H1 (cell line): ENCODE data around the gene ADIPOQ. TPM values are rescaled to one million over a fixed set of nuclear protein-coding genes. Genes with fewer than 3 reads are reported as not detected.
"Not testable (repeated sequence)": the region's sequence is repeated elsewhere in the genome, so short reads cannot be mapped to it uniquely, and the experiment has no call there.

Experiments
- CTCF ChIA-PET: fragments of 300-600 bp; sonication (Branson Sonifier 250); formaldehyde crosslinking; loops from one replicate; lab custom pipeline; 2021; ENCODE audit not compliant: partially characterized antibody; lab: Charles Lee
- POLR2A ChIA-PET: fragments of 300-600 bp; sonication (Branson Sonifier 250); formaldehyde crosslinking; loops from one replicate; lab custom pipeline; 2021; ENCODE audit warnings: inconsistent platforms; ENCODE audit not compliant: partially characterized antibody; lab: Charles Lee
- DNase-seq, 2 experiments: peaks; one replicate each; pipeline versions ENCODE4 v3.0.0 to v3.0.0-alpha.2; 2010 to 2022; ENCODE audit warnings: low spot score in 2 of 2, low read depth in 1 of 2, mixed read lengths in 1 of 2
- FAIRE-seq: peaks from 2 replicates; lab custom pipeline; 2011; peaks lifted over from hg19 to GRCh38; lab: Jason Lieb, UNC
- H2AFZ ChIP-seq: 2 replicates; pipeline ENCODE4 v1.8.1; 2012; ENCODE audit warnings: low read length, inconsistent platforms
- H2AK5ac ChIP-seq: 2 replicates; pipeline ENCODE4 v1.6.1; 2013; ENCODE audit warnings: low read depth, low read length
- H2BK120ac ChIP-seq: replicated peaks from 2 replicates; pipeline ENCODE3; 2013; ENCODE audit warnings: low read depth, low read length, inconsistent platforms
- H2BK12ac ChIP-seq: 2 replicates; pipeline ENCODE4 v1.6.1; 2013; ENCODE audit warnings: low read depth, low read length
- H2BK15ac ChIP-seq: 2 replicates; pipeline ENCODE4 v1.6.1; 2013; ENCODE audit warnings: low read length
- H2BK20ac ChIP-seq: 2 replicates; pipeline ENCODE4 v1.6.1; 2013; ENCODE audit warnings: low read length
- H2BK5ac ChIP-seq: 2 replicates; pipeline ENCODE4 v1.6.1; 2013; ENCODE audit warnings: low read depth, low read length
- H3K14ac ChIP-seq: 2 replicates; pipeline ENCODE4 v1.6.1; 2013; ENCODE audit warnings: inconsistent platforms; ENCODE audit not compliant: insufficient read length
- H3K18ac ChIP-seq: 2 replicates; pipeline ENCODE4 v1.6.1; 2013; ENCODE audit warnings: low read length; ENCODE audit errors: extremely low read depth
- H3K23ac ChIP-seq: 2 replicates; pipeline ENCODE4 v1.6.1; 2013; ENCODE audit warnings: inconsistent platforms; ENCODE audit not compliant: insufficient read length
- H3K23me2 ChIP-seq: 2 replicates; pipeline ENCODE4 v1.6.1; 2013; ENCODE audit warnings: low read depth, low read length
- H3K27ac ChIP-seq: 2 replicates; pipeline ENCODE4 v1.6.1; 2011; ENCODE audit warnings: low read depth, low read length, inconsistent platforms
- H3K27me3 ChIP-seq, 4 experiments: replicated peaks in 1 of 4; 1 replicate in 1 of 4; 2 replicates in 3 of 4; pipeline versions ENCODE4 v1.6.1 to v1.8.1; 2011 to 2013; ENCODE audit warnings: low read length in 3 of 4, mild to moderate bottlenecking in 3 of 4, inconsistent platforms in 2 of 4, mixed read lengths in 2 of 4, moderate library complexity in 1 of 4; ENCODE audit not compliant: control insufficient read depth in 3 of 4, insufficient read depth in 3 of 4; ENCODE audit errors: extremely low read depth in 1 of 4
- H3K36me3 ChIP-seq, 4 experiments: 2 replicates each; pipeline versions ENCODE4 v1.6.1 to v1.8.1; 2011 to 2013; ENCODE audit warnings: mild to moderate bottlenecking in 4 of 4, low read length in 3 of 4, moderate library complexity in 2 of 4, control low read depth in 1 of 4, inconsistent platforms in 1 of 4; ENCODE audit not compliant: insufficient read depth in 4 of 4, control insufficient read depth in 2 of 4
- H3K4ac ChIP-seq: replicated peaks from 2 replicates; pipeline ENCODE3; 2013; ENCODE audit warnings: low read length, low read depth, mixed read lengths, inconsistent platforms; ENCODE audit not compliant: insufficient read length
- H3K4me1 ChIP-seq, 4 experiments: replicated peaks in 1 of 4; 1 replicate in 1 of 4; 2 replicates in 3 of 4; pipeline versions ENCODE4 v1.6.1 to v1.8.1; 2011 to 2013; ENCODE audit warnings: low read length in 3 of 4, inconsistent platforms in 2 of 4, mixed read lengths in 1 of 4; ENCODE audit not compliant: insufficient read depth in 4 of 4, control insufficient read depth in 3 of 4
- H3K4me2 ChIP-seq, 2 experiments: 2 replicates each; pipeline versions ENCODE4 v1.6.1 to v1.8.1; 2011 to 2013; ENCODE audit warnings: low read depth in 2 of 2, low read length in 2 of 2, control low read depth in 1 of 2, inconsistent platforms in 1 of 2, mild to moderate bottlenecking in 1 of 2; ENCODE audit not compliant: insufficient read depth in 1 of 2
- H3K4me3 ChIP-seq, 4 experiments: fragments of 200-600, 300-600 bp in 1 of 4; sonication (generic), shearing (Covaris generic), sonication (Bioruptor Twin) in 1 of 4; 2 replicates each; pipeline versions ENCODE4 v1.5.1 to v1.8.1; 2011 to 2016; ENCODE audit warnings: low read length in 4 of 4, low read depth in 3 of 4, control low read depth in 2 of 4, inconsistent platforms in 2 of 4, mild to moderate bottlenecking in 2 of 4, mixed read lengths in 1 of 4, moderate library complexity in 1 of 4; ENCODE audit not compliant: insufficient read depth in 2 of 4; ENCODE audit errors: extremely low read depth in 1 of 4
- H3K56ac ChIP-seq: replicated peaks from 2 replicates; pipeline ENCODE3; 2013; ENCODE audit warnings: low read depth, mild to moderate bottlenecking, mixed read lengths, low read length, inconsistent platforms; ENCODE audit not compliant: insufficient read length
- H3K79me1 ChIP-seq: 2 replicates; pipeline ENCODE4 v1.6.1; 2013; ENCODE audit warnings: low read depth, low read length, control low read depth
- H3K79me2 ChIP-seq, 2 experiments: 2 replicates each; pipeline versions ENCODE4 v1.6.1 to v1.8.1; 2012 to 2013; ENCODE audit warnings: low read length in 2 of 2, mild to moderate bottlenecking in 2 of 2, inconsistent platforms in 1 of 2; ENCODE audit not compliant: insufficient read depth in 2 of 2, control insufficient read depth in 1 of 2
- H3K9ac ChIP-seq, 4 experiments: replicated peaks in 1 of 4; 1 replicate in 1 of 4; 2 replicates in 3 of 4; pipeline versions ENCODE4 v1.6.1 to v1.8.1; 2011 to 2013; ENCODE audit warnings: low read depth in 3 of 4, low read length in 3 of 4, control low read depth in 2 of 4, mild to moderate bottlenecking in 2 of 4, moderate library complexity in 2 of 4, inconsistent platforms in 1 of 4; ENCODE audit errors: extremely low read depth in 1 of 4
- H3K9me3 ChIP-seq, 2 experiments: 2 replicates each; pipeline versions ENCODE4 v1.6.1 to v1.8.1; 2012 to 2013; ENCODE audit warnings: mild to moderate bottlenecking in 2 of 2, moderate library complexity in 2 of 2, control low read depth in 1 of 2, inconsistent platforms in 1 of 2, low read depth in 1 of 2, low read length in 1 of 2, mixed read lengths in 1 of 2; ENCODE audit not compliant: insufficient read depth in 2 of 2
- H4K20me1 ChIP-seq, 2 experiments: replicated peaks in 1 of 2; 2 replicates each; pipeline versions ENCODE3 to v1.8.1; 2011 to 2013; ENCODE audit warnings: inconsistent platforms in 2 of 2, low read length in 2 of 2, mild to moderate bottlenecking in 1 of 2; ENCODE audit not compliant: insufficient read depth in 2 of 2, control insufficient read depth in 1 of 2
- H4K5ac ChIP-seq: 2 replicates; pipeline ENCODE4 v1.6.1; 2013; ENCODE audit warnings: low read length, low read depth, mixed read lengths, inconsistent platforms; ENCODE audit not compliant: insufficient read length
- H4K8ac ChIP-seq: 2 replicates; pipeline ENCODE4 v1.8.0; 2013; ENCODE audit warnings: mild to moderate bottlenecking, moderate library complexity, low read length, inconsistent platforms; ENCODE audit not compliant: insufficient read depth; ENCODE audit errors: extremely low read depth
- H4K91ac ChIP-seq: replicated peaks from 2 replicates; pipeline ENCODE3; 2013; ENCODE audit warnings: low read length, mixed read lengths, inconsistent platforms; ENCODE audit not compliant: insufficient read length
- WGBS, 2 experiments: shearing (Covaris generic) in 1 of 2; methylation state at CpG; one replicate each; pipeline versions ENCODE4 v1.1.6 to v1.1.7; 2013 to 2015; ENCODE audit warnings: low lambda C conversion rate in 2 of 2, mixed read lengths in 2 of 2, inconsistent platforms in 1 of 2, low coverage in 1 of 2, missing lambda C conversion rate in 1 of 2; ENCODE audit not compliant: insufficient replicate concordance in 2 of 2, insufficient coverage in 1 of 2, insufficient read length in 1 of 2; ENCODE audit errors: extremely low coverage in 1 of 2, missing lambda C conversion rate in 1 of 2; 5-methylcytosine and 5-hydroxymethylcytosine counted together
- polyA plus RNA-seq, 7 experiments: library from polyadenylated mRNA; depleted of rRNA in 3 of 7; stranded (reverse) in 5 of 7; unstranded in 2 of 7; fragments of >200 nt in 5 of 7; fragments of 200-250 nt in 2 of 7; gene quantifications; 1 replicate in 5 of 7; 2 replicates in 1 of 7; 4 replicates in 1 of 7; pipeline versions ENCODE4 v1.2.1 to v1.2.3, GENCODE V29; 2011 to 2013; ENCODE audit warnings: missing spikeins in 2 of 7, mixed read lengths in 2 of 7
- total RNA-seq: library from RNA; stranded (reverse); fragmentation: NEBNext Ultra II Directional; extraction: Animal tissue kit (Norgen Biotek cat#: 25700); gene quantifications from 2 replicates; pipeline ENCODE4 v1.2.1, GENCODE V29; 2021

ADIPOQ gene
- total and polyA plus RNA-seq, 2 of the 8 experiments (the other 6 are each of a cell fraction or from before 2014, with no cell fraction given), result not detected

GRCh38 chr3:186889698-186890097 is 47.2 kb downstream of the ADIPOQ start:
- FAIRE-seq, H2BK12ac ChIP-seq, POLR2A ChIA-PET: not testable (repeated sequence)

More at GRCh38 chr3:186889698-186890097, 47.2 kb downstream of the ADIPOQ start:
- H2BK5ac ChIP-seq, H2BK20ac ChIP-seq, H3K14ac ChIP-seq, H4K91ac ChIP-seq, CTCF ChIA-PET, H4K20me1 ChIP-seq, H3K4ac ChIP-seq, H3K23me2 ChIP-seq, H2AK5ac ChIP-seq, H2BK15ac ChIP-seq, H3K9ac ChIP-seq, H3K18ac ChIP-seq, H3K23ac ChIP-seq, H3K27me3 ChIP-seq, H3K79me2 ChIP-seq, H2AFZ ChIP-seq, H3K56ac ChIP-seq, H3K27ac ChIP-seq, DNase-seq, H3K4me3 ChIP-seq, H4K8ac ChIP-seq, H2BK120ac ChIP-seq, H3K79me1 ChIP-seq, H4K5ac ChIP-seq, H3K36me3 ChIP-seq, H3K4me2 ChIP-seq, H3K9me3 ChIP-seq: not testable (repeated sequence)
- 86% methylated on average over 2 of the region's 4 CpGs; no CpG with 5 or more reads in 1 of the 2 experiments for WGBS, 2 experiments
- peaks cover 0 to 16% (median 14%) of the 10 kb centered on the region in 4 experiments; a peak in 5 of 7 replicates for H3K4me1 ChIP-seq
